Stimulated activated CD4-positive, alpha-beta T cell treated with anti-CD3 and anti-CD28 coated beads, Interleukin-2, amount 100 ng/mL, for 4 hours (primary cell): ENCODE measurements around the gene MAP7D1.
A peak's percentile ranks its signal among the peaks of the same experiment; 100 is the strongest.

Source experiments
- DNase-seq: peaks from one replicate; pipeline ENCODE4 v3.0.0-alpha.2; 2020; ENCODE audit warnings: low read depth

MAP7D1 gene

GRCh38 chr1:36155408-36156328 is at the start of gene MAP7D1:
MAP7D1 (plus strand) TSS chr1:36156160; CDS start chr1:36156418, 258 bp downstream.
- peak; percentile 77 for DNase-seq

GRCh38 chr1:36106269-36106668 is 49.7 kb upstream of the MAP7D1 start:
- no peak for DNase-seq

GRCh38 chr1:36107394-36107793 is 48.6 kb upstream of the MAP7D1 start:
- DNase-seq = no peak

- DNase-seq = no peak
These were observed 47.6 kb upstream of the MAP7D1 start for GRCh38 chr1:36108314-36108713.

- no peak for DNase-seq
These were observed 46.8 kb upstream of the MAP7D1 start for GRCh38 chr1:36109041-36109679.

- DNase-seq = no peak
These were observed 44.8 kb upstream of the MAP7D1 start for GRCh38 chr1:36111151-36111550.

GRCh38 chr1:36112823-36113222 is 43.1 kb upstream of the MAP7D1 start:
- DNase-seq = no peak

- DNase-seq = no peak
These were observed 41.6 kb upstream of the MAP7D1 start for GRCh38 chr1:36114371-36114770.

GRCh38 chr1:36115200-36115669 is 40.7 kb upstream of the MAP7D1 start:
- DNase-seq = no peak

- DNase-seq = no peak
These were observed 40.0 kb upstream of the MAP7D1 start for GRCh38 chr1:36115931-36116330.

GRCh38 chr1:36116901-36117300 is 39.1 kb upstream of the MAP7D1 start:
- DNase-seq = no peak

GRCh38 chr1:36118447-36119204 is 37.3 kb upstream of the MAP7D1 start:
- DNase-seq = no peak

GRCh38 chr1:36119456-36119855 is 36.5 kb upstream of the MAP7D1 start:
- no peak for DNase-seq

- DNase-seq = no peak
These were observed 33.6 kb upstream of the MAP7D1 start for GRCh38 chr1:36122062-36123030.

- DNase-seq = no peak
These were observed 32.6 kb upstream of the MAP7D1 start for GRCh38 chr1:36123356-36123755.

- no peak for DNase-seq
These were observed 31.4 kb upstream of the MAP7D1 start for GRCh38 chr1:36124404-36125128.

GRCh38 chr1:36125129-36125991 is 30.6 kb upstream of the MAP7D1 start, which contains the start of gene COL8A2:
COL8A2 (minus strand) TSS chr1:36125222; CDS start chr1:36100242, 24,980 bp downstream.
- DNase-seq = no peak

- DNase-seq = no peak
These were observed 29.8 kb upstream of the MAP7D1 start for GRCh38 chr1:36126005-36126716.
